Uterus (tissue), 4 donors: Measurements from ENCODE around the gene STBD1. TPM values are rescaled to one million over a fixed set of nuclear protein-coding genes. Genes with fewer than 3 reads are reported as not detected.
"Not testable (repeated sequence)": the region's sequence is repeated elsewhere in the genome, so short reads cannot be mapped to it uniquely, and the experiment has no call there.

Experiments
- DNase-seq, 2 donors: peaks; one replicate each; pipeline ENCODE4 v3.0.0-alpha.2; 2019 to 2020
- H3K27ac ChIP-seq, 2 donors: fragments of 200-600 bp; sonication (generic); 1 replicate in 1 of 2; 2 replicates in 1 of 2; pipeline ENCODE4 v1.5.1; 2016 to 2018
- H3K27me3 ChIP-seq, 2 donors: fragments of 200-600 bp; sonication (generic); one replicate each; pipeline ENCODE4 v1.5.1; 2018 to 2019; ENCODE audit warnings: control low read depth in 1 of 2
- H3K36me3 ChIP-seq, 2 donors: fragments of 200-600 bp; sonication (generic); one replicate each; pipeline ENCODE4 v1.5.1; 2019; ENCODE audit warnings: control low read depth in 1 of 2
- H3K4me1 ChIP-seq, 2 donors: fragments of 200-600 bp; sonication (generic); one replicate each; pipeline ENCODE4 v1.5.1; 2018 to 2019; ENCODE audit warnings: control low read depth in 1 of 2
- H3K4me3 ChIP-seq, 2 donors: fragments of 200-600 bp; sonication (generic); 1 replicate in 1 of 2; 2 replicates in 1 of 2; pipeline ENCODE4 v1.5.1; 2018 to 2019; ENCODE audit warnings: mild to moderate bottlenecking in 1 of 2
- H3K9me3 ChIP-seq, 2 donors: fragments of 200-600 bp; sonication (generic); one replicate each; pipeline ENCODE4 v1.5.1; 2019; ENCODE audit warnings: control low read depth in 1 of 2
- POLR2A ChIP-seq, 2 donors: fragments of 450-650 bp; IDR thresholded peaks; one replicate each; pipeline ENCODE4 v1.6.1; 2016; ENCODE audit warnings: antibody characterized with exemption in 2 of 2, mild to moderate bottlenecking in 1 of 2, moderate library complexity in 1 of 2
- intact Hi-C: fragments of 100-400 bp; cut with DNase I; formaldehyde crosslinking; loops from one replicate; pipeline ENCODE4 v1.15.1; 2023; ENCODE audit warnings: low total_unique reads
- total RNA-seq, 4 donors: library from RNA; depleted of rRNA in 3 of 4; stranded (reverse); fragments of >200 nt in 3 of 4; gene quantifications; one replicate each; pipeline versions ENCODE4 v1.1.0 to v1.2.4, GENCODE V29; 2014 to 2023
- TF ChIP-seq, protein P1 (sequence below), 4 experiments: fragments of 200-600 bp in 2 of 4; fragments of 450-650 bp in 2 of 4; sonication (generic) in 2 of 4; IDR thresholded peaks; one replicate each; pipeline ENCODE4 v1.5.1; 2016 to 2019; ENCODE audit warnings: antibody characterized with exemption in 4 of 4, mild to moderate bottlenecking in 2 of 4, moderate library complexity in 1 of 4
- donor health status: DM: yes; HTN: yes; CAD: no.

STBD1 gene
- total RNA-seq, 4 donors from 2014 or later, result 0.59 to 5.5 (median 2.2) TPM

- H3K27me3 ChIP-seq, result no peaks in the 10 kb centered on the region
- intact Hi-C loops, result no loop called here
- TF ChIP-seq, protein P1, sequence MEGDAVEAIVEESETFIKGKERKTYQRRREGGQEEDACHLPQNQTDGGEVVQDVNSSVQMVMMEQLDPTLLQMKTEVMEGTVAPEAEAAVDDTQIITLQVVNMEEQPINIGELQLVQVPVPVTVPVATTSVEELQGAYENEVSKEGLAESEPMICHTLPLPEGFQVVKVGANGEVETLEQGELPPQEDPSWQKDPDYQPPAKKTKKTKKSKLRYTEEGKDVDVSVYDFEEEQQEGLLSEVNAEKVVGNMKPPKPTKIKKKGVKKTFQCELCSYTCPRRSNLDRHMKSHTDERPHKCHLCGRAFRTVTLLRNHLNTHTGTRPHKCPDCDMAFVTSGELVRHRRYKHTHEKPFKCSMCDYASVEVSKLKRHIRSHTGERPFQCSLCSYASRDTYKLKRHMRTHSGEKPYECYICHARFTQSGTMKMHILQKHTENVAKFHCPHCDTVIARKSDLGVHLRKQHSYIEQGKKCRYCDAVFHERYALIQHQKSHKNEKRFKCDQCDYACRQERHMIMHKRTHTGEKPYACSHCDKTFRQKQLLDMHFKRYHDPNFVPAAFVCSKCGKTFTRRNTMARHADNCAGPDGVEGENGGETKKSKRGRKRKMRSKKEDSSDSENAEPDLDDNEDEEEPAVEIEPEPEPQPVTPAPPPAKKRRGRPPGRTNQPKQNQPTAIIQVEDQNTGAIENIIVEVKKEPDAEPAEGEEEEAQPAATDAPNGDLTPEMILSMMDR (IDR thresholded peaks at IDR 0.05), result no peak
- no peak for TF ChIP-seq POLR2A (IDR thresholded peaks at IDR 0.05)
- no peak for DNase-seq
- H3K9me3 ChIP-seq, result no peaks in the 10 kb centered on the region
- no peak overlapping the region for H3K4me3 ChIP-seq
- no peaks in the 10 kb centered on the region for H3K36me3 ChIP-seq
- H3K27ac ChIP-seq, result no peak overlapping the region
- no peaks in the 10 kb centered on the region for H3K4me1 ChIP-seq
Measured at GRCh38 chr4:76283900-76284299, 22.6 kb upstream of the STBD1 start.

- H3K9me3 ChIP-seq, H3K27me3 ChIP-seq, DNase-seq, H3K4me1 ChIP-seq, H3K4me3 ChIP-seq, H3K27ac ChIP-seq, intact Hi-C loops, H3K36me3 ChIP-seq: not testable (repeated sequence)
Measured at GRCh38 chr4:76287811-76288210, 18.7 kb upstream of the STBD1 start.

DNA sequence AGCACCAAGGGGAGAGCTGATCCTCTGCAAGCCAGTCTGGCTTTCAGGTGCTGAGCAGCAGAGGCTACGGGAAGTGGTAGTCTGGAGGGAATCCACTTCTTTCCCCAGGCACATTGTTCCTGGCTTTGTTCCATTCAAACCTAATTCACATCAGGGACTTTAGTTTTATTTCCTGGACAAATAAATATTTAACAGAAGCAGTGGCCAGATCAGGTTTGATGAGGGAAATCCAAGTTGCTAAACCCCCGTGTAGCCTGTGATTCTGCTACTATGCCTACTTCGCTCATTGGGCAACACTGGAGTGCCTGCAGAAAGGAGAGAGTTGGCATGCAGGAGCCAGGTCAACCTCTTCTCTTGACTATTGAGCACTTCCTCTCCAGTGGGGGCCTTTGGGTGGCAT is 13.8 kb upstream of the STBD1 start:
- H3K27ac ChIP-seq, result no peak overlapping the region
- H3K27me3 ChIP-seq, result no peaks in the 10 kb centered on the region
- DNase-seq, result no peak
- intact Hi-C loops, result no loop called here
- no peaks in the 10 kb centered on the region for H3K36me3 ChIP-seq
- H3K4me1 ChIP-seq, result no peaks in the 10 kb centered on the region
- H3K9me3 ChIP-seq, result no peaks in the 10 kb centered on the region
- TF ChIP-seq, protein P1 (IDR thresholded peaks at IDR 0.05), result no peak
- no peak for TF ChIP-seq POLR2A (IDR thresholded peaks at IDR 0.05)
- H3K4me3 ChIP-seq, result no peak overlapping the region

DNA sequence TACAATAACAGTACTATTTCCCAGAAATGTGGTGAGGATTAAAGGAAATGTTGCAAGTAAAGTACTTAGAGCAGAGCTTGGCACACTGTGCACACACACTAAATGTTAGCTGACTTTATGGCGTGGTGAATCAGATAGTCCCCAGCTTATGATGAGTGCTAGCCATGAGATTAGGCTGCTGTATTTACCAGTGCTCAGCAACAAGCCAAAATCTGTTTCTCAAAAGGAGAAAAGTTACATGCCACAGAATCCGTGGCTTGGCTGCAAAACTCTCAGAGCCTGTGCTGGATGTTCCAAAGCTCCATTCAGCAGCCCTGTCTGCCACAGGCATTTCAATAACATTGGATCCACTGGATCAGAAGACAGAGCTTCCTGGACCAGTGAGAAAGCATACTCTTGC is 12.8 kb upstream of the STBD1 start:
- H3K36me3 ChIP-seq, result no peaks in the 10 kb centered on the region
- no peak overlapping the region for H3K27ac ChIP-seq
- DNase-seq, result no peak
- TF ChIP-seq, protein P1 (IDR thresholded peaks at IDR 0.05), result no peak
- no peak for TF ChIP-seq POLR2A (IDR thresholded peaks at IDR 0.05)
- no peaks in the 10 kb centered on the region for H3K9me3 ChIP-seq
- H3K27me3 ChIP-seq, result no peaks in the 10 kb centered on the region
- no peaks in the 10 kb centered on the region for H3K4me1 ChIP-seq
- no peak overlapping the region for H3K4me3 ChIP-seq
- intact Hi-C loops, result no loop called here

DNA sequence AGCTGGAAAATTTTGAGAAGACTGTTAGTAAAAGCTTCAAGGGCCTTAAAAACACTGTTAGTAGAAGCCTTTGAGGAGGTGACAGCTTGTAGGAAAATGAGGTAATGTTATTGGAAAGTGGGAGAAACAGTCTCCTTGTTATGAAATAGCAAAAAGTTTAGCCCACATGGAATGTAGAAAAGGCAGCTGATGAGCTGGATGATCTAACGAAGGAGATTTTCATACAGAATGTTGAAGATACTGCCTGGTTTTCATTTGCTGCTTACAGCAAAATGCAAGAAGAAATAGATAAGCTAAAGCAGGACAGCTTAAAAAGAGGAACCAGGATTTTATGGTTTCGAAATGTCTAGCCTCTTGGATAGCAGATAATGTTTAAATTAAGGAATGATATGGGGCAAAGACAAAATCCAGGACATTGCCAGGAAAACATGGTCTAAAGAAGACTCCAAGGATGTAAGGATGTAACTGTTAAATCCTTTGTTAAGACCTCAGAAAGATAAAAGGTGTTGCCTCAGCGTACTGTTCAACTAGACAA is 10.2 kb upstream of the STBD1 start:
- H3K27ac ChIP-seq, result no peak overlapping the region

More for the DNA sequence above, 10.2 kb upstream of the STBD1 start:
- TF ChIP-seq POLR2A (IDR thresholded peaks at IDR 0.05), result no peak
- TF ChIP-seq, protein P1 (IDR thresholded peaks at IDR 0.05), result no peak
- no peaks in the 10 kb centered on the region for H3K36me3 ChIP-seq
- intact Hi-C loops, result no loop called here
- H3K9me3 ChIP-seq, result no peaks in the 10 kb centered on the region
- H3K27me3 ChIP-seq, result no peaks in the 10 kb centered on the region
- no peak overlapping the region for H3K4me3 ChIP-seq
- no peak for DNase-seq
- no peaks in the 10 kb centered on the region for H3K4me1 ChIP-seq
